Ovary (tissue), 9 donors: Measurements from ENCODE around the gene CLEC5A. TPM values are rescaled to one million over a fixed set of nuclear protein-coding genes. Genes with fewer than 3 reads are reported as not detected.
"Not testable (repeated sequence)": the region's sequence is repeated elsewhere in the genome, so short reads cannot be mapped to it uniquely, and the experiment has no call there.

Source experiments
- DNase-seq, 5 donors: peaks; one replicate each; pipeline ENCODE4 v3.0.0-alpha.2; 2019 to 2020
- H3K27ac ChIP-seq, 2 donors: fragments of 200-600 bp; one replicate each; pipeline versions ENCODE4 v1.5.1 to v1.8.0; 2019 to 2022
- H3K27me3 ChIP-seq: fragments of 200-600 bp; one replicate; pipeline ENCODE4 v1.8.0; 2022
- H3K36me3 ChIP-seq: fragments of 200-600 bp; sonication (generic); one replicate; pipeline ENCODE4 v1.5.1; 2019
- H3K4me1 ChIP-seq: one replicate; pipeline ENCODE4 v1.8.1; 2013; ENCODE audit warnings: mild to moderate bottlenecking, moderate library complexity; ENCODE audit not compliant: insufficient read depth
- H3K4me3 ChIP-seq: fragments of 200-600 bp; sonication (generic); one replicate; pipeline ENCODE4 v1.5.1; 2017
- H3K9me3 ChIP-seq, 2 donors: fragments of 200-600 bp in 1 of 2; sonication (generic) in 1 of 2; one replicate each; pipeline versions ENCODE4 v1.5.1 to v1.8.1; 2013 to 2019; ENCODE audit warnings: mild to moderate bottlenecking in 1 of 2, moderate library complexity in 1 of 2
- EP300 ChIP-seq: sonication (generic); formaldehyde crosslinking; IDR thresholded peaks from one replicate; pipeline ENCODE4 v1.6.1; 2017; ENCODE audit warnings: antibody characterized with exemption
- POLR2A ChIP-seq: fragments of 450-650 bp; IDR thresholded peaks from one replicate; pipeline ENCODE4 v1.6.1; 2017; ENCODE audit warnings: antibody characterized with exemption, mild to moderate bottlenecking, moderate library complexity
- WGBS, 3 donors: extraction: QIAGEN DNeasy Blood & Tissue Kit in 1 of 3; methylation state at CpG; one replicate each; pipeline versions ENCODE4 v1.1.5 to v1.1.7; 2013 to 2017; 5-methylcytosine and 5-hydroxymethylcytosine counted together
- intact Hi-C, 4 donors: fragments of 100-400 bp; cut with DNase I; formaldehyde crosslinking; loops; one replicate each; pipeline versions ENCODE4 v1.11.0 to v1.15.1; 2022 to 2023
- polyA plus RNA-seq, 2 donors: library from polyadenylated mRNA; stranded (reverse); fragments of 200-250 nt in 1 of 2; fragments of 350-450 nt in 1 of 2; fragmentation: Illumina TruSeq in 1 of 2; extraction: RNeasy Lipid Tissue Mini Kit (QIAGEN cat#74804) in 1 of 2; gene quantifications; one replicate each; pipeline ENCODE4 v1.2.3, GENCODE V29; 2013 to 2014
- total RNA-seq, 7 donors: library from RNA; depleted of rRNA in 2 of 7; stranded (reverse); fragments of >200 nt in 2 of 7; fragmentation: NEBNext Ultra II Directional in 3 of 7; extraction: Animal tissue kit (Norgen Biotek cat#: 25700) in 3 of 7; gene quantifications; one replicate each; pipeline versions ENCODE4 v1.1.0 to v1.2.4, GENCODE V29; 2016 to 2023
- TF ChIP-seq, protein P1 (sequence below), 3 donors: fragments of 450-650 bp in 2 of 3; fragments of 200-600 bp in 1 of 3; IDR thresholded peaks; one replicate each; pipeline versions ENCODE4 v1.5.1 to v1.8.0; 2016 to 2022; ENCODE audit warnings: antibody characterized with exemption in 3 of 3, mild to moderate bottlenecking in 1 of 3
- donor health status: DM: no; HTN: no; CAD: no; lungs with moderate emphysema.
- donor health status: DM: no; HTN: no; CAD: no.
- donor health status: Bipolar disorder and iron deficiency.
- donor health status: DM: yes; HTN: yes; CAD: no.
- donor health status: DM: no; HTN: no; CAD: no.
- donor health status: DM: yes; HTN: yes; CAD: no.

The CLEC5A gene
- total and polyA plus RNA-seq, 9 donors = 0.31 to 3.5 (median 0.64) TPM

DNA sequence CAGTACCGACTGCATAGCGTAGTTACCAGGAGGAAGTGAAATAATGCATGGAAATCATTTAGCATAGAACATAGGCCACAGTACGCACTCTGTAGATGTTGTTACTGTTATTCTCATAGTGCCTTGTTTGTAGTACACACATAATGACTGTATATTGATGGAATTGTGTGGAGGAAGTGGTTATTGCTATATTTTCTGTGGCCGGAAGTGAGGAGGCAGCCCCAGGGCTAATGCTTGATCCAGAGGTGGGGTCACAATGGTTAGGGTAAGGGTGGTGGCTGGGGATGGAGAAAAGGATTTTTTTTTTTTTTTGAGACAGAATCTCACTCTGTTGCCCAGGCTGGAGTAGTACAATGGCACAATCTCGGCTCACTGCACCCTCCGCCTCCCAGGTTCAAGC, 44.4 kb upstream of the CLEC5A start:
- no peak for DNase-seq
- H3K4me3 ChIP-seq = no peak overlapping the region
- no peaks in the 10 kb centered on the region for H3K27me3 ChIP-seq
- H3K27ac ChIP-seq = no peak overlapping the region
- no peaks in the 10 kb centered on the region for H3K36me3 ChIP-seq
- TF ChIP-seq EP300 = no peak
- TF ChIP-seq, protein P1, sequence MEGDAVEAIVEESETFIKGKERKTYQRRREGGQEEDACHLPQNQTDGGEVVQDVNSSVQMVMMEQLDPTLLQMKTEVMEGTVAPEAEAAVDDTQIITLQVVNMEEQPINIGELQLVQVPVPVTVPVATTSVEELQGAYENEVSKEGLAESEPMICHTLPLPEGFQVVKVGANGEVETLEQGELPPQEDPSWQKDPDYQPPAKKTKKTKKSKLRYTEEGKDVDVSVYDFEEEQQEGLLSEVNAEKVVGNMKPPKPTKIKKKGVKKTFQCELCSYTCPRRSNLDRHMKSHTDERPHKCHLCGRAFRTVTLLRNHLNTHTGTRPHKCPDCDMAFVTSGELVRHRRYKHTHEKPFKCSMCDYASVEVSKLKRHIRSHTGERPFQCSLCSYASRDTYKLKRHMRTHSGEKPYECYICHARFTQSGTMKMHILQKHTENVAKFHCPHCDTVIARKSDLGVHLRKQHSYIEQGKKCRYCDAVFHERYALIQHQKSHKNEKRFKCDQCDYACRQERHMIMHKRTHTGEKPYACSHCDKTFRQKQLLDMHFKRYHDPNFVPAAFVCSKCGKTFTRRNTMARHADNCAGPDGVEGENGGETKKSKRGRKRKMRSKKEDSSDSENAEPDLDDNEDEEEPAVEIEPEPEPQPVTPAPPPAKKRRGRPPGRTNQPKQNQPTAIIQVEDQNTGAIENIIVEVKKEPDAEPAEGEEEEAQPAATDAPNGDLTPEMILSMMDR (IDR thresholded peaks at IDR 0.05) = no peak
- TF ChIP-seq POLR2A = no peak
- no peaks in the 10 kb centered on the region for H3K9me3 ChIP-seq
- intact Hi-C loops = no loop called here
- WGBS, 3 donors = 87 to 93% (median 92%) methylated on average over 6 of the region's 6 CpGs
- H3K4me1 ChIP-seq = no peaks in the 10 kb centered on the region

DNA sequence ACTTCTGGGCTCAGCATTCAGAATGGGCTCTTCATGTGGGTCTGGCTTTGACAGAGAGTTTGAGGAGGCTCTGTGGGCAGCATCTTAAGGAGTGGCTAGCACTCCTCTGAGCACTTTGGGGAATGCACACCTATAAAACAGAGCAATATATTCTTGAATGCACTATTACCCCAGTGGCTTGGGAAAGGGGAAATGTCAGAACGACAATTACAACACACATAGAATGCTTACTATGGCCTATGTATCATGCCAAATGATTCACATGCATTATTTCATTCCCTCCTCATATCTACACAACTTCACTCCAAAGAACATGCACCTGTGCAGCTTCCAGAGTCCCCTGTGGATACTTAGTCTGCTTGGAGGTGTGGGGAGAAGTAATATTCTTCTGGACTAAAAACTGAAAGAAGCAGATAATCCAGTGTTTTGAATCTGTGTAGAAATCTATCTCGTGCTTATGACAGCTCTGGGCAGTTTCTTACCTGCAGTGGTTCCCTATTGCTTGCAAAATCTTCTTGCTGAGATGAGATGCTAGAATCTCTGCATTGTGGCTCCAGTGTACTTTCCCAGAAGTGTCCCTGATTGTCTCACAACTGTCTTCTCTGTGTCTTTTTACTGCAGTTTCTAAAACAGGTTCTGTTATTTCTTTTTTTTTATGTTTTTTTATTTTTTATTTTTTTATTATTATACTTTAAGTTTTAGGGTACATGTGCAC, 43.4 kb upstream of the CLEC5A start:
- TF ChIP-seq, protein P1 (IDR thresholded peaks at IDR 0.05) = no peak
- no peak for TF ChIP-seq POLR2A
- no peak for TF ChIP-seq EP300
- 69 to 74% (median 71%) methylated on average over 2 of the region's 2 CpGs for WGBS, 3 donors
- intact Hi-C loops = no loop called here
- Histone ChIP-seq H3K9me3 (no peaks in the 10 kb centered on the region), H3K27me3 (no peaks in the 10 kb centered on the region), H3K27ac (no peak overlapping the region), H3K36me3 (no peaks in the 10 kb centered on the region), H3K4me3 (no peak overlapping the region), H3K4me1 (no peaks in the 10 kb centered on the region)
- no peak for DNase-seq

DNA sequence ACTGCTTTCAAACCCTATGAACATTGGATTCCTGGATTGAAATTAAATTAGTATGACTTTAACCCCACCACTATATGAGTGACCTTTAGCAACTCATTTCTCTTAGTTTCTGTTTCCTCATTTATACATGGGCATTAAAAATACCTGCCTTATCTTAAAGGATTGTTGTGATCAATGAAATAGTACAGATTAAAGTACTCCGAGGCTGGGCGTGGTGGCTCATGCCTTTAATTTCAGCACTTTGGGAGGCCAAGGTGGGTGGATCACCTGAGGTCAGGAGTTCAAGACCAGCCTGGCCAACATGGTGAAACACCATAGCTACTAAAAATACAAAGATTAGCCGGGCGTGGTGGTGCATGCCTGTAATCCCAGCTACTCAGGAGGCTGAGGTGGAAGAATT, 41.0 kb upstream of the CLEC5A start:
- H3K4me3 ChIP-seq, intact Hi-C loops: not testable (repeated sequence)
- WGBS, 3 donors = 79 to 94% (median 85%) methylated on average over 4 of the region's 4 CpGs

DNA sequence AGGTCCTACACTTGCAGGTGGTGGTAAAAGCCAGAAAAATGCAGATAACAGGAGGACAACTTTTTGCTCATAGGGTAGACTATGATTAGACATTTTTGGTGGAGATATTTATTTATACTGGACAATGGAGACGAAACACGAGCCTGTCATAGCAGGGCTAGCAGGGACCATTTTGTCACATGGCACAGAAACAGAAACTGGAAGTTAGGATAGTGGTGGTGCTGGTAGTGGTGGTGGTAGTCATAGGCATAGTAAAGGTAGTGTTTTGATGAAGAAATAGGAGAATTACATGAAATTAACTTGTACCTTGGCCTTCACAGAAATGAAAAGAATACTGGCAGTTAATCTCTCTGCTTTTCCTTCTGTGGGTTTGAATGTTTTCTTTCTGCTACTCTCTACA, 40.1 kb upstream of the CLEC5A start:
- DNase-seq = no peak
- no peaks in the 10 kb centered on the region for H3K9me3 ChIP-seq
- 66 to 76% (median 75%) methylated on average over 2 of the region's 2 CpGs for WGBS, 3 donors

More for the DNA sequence above, 41.0 kb upstream of the CLEC5A start:
- H3K27me3 ChIP-seq, H3K27ac ChIP-seq, DNase-seq, H3K36me3 ChIP-seq, H3K4me1 ChIP-seq, H3K9me3 ChIP-seq: not testable (repeated sequence)

DNA sequence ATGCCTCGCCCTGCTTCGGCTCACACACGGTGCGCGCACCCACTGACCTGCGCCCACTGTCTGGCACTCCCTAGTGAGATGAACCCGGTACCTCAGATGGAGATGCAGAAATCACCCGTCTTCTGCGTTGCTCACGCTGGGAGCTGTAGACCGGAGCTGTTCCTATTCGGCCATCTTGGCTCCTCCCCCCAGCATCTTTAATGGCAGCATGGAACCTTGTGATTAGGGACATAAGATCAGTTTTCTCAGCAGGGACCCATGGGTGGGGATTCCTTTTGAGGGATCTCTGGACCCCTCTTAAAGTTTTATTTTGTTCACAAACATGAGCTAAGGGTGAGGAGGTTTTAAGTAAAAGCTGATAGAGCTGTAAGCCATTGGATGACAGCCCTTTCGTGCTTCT, 39.2 kb upstream of the CLEC5A start:
- H3K9me3 ChIP-seq, H3K27ac ChIP-seq, DNase-seq, H3K27me3 ChIP-seq, H3K4me3 ChIP-seq, H3K4me1 ChIP-seq, H3K36me3 ChIP-seq, intact Hi-C loops: not testable (repeated sequence)
- WGBS, 3 donors = 92 to 98% (median 94%) methylated on average over 12 to 13 of the region's 13 CpGs

More for the DNA sequence above, 40.1 kb upstream of the CLEC5A start:
- no peak overlapping the region for H3K27ac ChIP-seq
- no peaks in the 10 kb centered on the region for H3K4me1 ChIP-seq
- no peaks in the 10 kb centered on the region for H3K27me3 ChIP-seq
- H3K36me3 ChIP-seq = no peaks in the 10 kb centered on the region
- H3K4me3 ChIP-seq = no peak overlapping the region
- TF ChIP-seq EP300 (no peak), POLR2A (no peak)
- TF ChIP-seq, protein P1 (IDR thresholded peaks at IDR 0.05) = no peak
- intact Hi-C loops = no loop called here
